Suprapubic skin (tissue), 3 donors: ENCODE data around the gene ABCC9.

Experiments
- CTCF ChIP-seq, 2 donors: fragments of 200-600 bp in 1 of 2; fragments of 450-650 bp in 1 of 2; sonication (generic) in 1 of 2; IDR thresholded peaks; one replicate each; pipeline ENCODE4 v1.5.1; 2016 to 2019; ENCODE audit warnings: antibody characterized with exemption in 2 of 2, mild to moderate bottlenecking in 1 of 2, moderate library complexity in 1 of 2
- POLR2A ChIP-seq, 2 donors: fragments of 450-650 bp; IDR thresholded peaks; one replicate each; pipeline ENCODE4 v1.6.1; 2017; ENCODE audit warnings: antibody characterized with exemption in 2 of 2, mild to moderate bottlenecking in 2 of 2, moderate library complexity in 2 of 2

GRCh38 chr12:21906919-21907493 is 34.2 kb downstream of the ABCC9 start:
- TF ChIP-seq POLR2A (IDR thresholded peaks at IDR 0.05) (no peak), CTCF (IDR thresholded peaks at IDR 0.05) (no peak)
